ENCODE measurements around the gene APOL1. TPM values are rescaled to one million over a fixed set of nuclear protein-coding genes. Genes with fewer than 3 reads are reported as not detected.
A peak's percentile ranks its signal among the peaks of the same experiment; 100 is the strongest.

The APOL1 gene
- total RNA-seq, 6 experiments from 2014 or later: 85.1 to 299 (median 119) TPM

DNA sequence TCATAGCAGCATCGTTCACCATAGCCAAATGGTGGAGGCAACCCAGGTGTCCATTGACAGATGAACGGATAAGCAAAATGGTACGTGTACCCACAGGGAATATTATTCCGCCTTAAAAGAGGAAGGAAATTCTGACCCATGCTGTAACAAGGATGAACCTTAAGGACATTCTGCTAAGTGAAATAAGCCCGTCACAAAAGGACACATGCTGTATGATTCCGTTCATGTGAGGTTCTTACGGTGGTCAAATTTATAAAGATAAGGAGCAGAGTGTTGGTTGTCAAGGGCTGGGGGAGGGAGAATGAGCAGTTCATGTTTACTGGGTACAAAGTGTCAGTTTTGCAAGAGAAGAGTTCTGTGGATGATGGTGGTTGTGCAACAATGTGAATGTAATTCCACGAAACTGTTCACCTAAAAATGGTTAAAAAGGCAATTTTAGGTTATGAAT is 26.3 kb downstream of the APOL1 start:
- 29% methylated on average over 8 of the region's 8 CpGs for WGBS (ENCODE audit: insufficient coverage, low coverage, low lambda C conversion rate, missing lambda C conversion rate)
- H3K27ac ChIP-seq: peak overlapping the region in 2 of 3 donors; percentile 69
- ATAC-seq: peak; percentile 49 to 75 (median 66)
- no peak overlapping the region for H3K4me3 ChIP-seq
- H3K9me3 ChIP-seq: no peaks in the 10 kb centered on the region
- TF ChIP-seq, protein P1, sequence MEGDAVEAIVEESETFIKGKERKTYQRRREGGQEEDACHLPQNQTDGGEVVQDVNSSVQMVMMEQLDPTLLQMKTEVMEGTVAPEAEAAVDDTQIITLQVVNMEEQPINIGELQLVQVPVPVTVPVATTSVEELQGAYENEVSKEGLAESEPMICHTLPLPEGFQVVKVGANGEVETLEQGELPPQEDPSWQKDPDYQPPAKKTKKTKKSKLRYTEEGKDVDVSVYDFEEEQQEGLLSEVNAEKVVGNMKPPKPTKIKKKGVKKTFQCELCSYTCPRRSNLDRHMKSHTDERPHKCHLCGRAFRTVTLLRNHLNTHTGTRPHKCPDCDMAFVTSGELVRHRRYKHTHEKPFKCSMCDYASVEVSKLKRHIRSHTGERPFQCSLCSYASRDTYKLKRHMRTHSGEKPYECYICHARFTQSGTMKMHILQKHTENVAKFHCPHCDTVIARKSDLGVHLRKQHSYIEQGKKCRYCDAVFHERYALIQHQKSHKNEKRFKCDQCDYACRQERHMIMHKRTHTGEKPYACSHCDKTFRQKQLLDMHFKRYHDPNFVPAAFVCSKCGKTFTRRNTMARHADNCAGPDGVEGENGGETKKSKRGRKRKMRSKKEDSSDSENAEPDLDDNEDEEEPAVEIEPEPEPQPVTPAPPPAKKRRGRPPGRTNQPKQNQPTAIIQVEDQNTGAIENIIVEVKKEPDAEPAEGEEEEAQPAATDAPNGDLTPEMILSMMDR (IDR thresholded peaks at IDR 0.05): no peak
- no peak for TF ChIP-seq POLR2A (IDR thresholded peaks at IDR 0.05)
- intact Hi-C loops (cut with DNase I): no loop called here
- peaks cover 0 to 37% (median 18%) of the 10 kb centered on the region in 4 donors for H3K4me1 ChIP-seq
- H3K27me3 ChIP-seq: no peaks in the 10 kb centered on the region
- no peak for DNase-seq
- H3K36me3 ChIP-seq: peaks cover 0 to 34% (median 17%) of the 10 kb centered on the region in 4 donors

DNA sequence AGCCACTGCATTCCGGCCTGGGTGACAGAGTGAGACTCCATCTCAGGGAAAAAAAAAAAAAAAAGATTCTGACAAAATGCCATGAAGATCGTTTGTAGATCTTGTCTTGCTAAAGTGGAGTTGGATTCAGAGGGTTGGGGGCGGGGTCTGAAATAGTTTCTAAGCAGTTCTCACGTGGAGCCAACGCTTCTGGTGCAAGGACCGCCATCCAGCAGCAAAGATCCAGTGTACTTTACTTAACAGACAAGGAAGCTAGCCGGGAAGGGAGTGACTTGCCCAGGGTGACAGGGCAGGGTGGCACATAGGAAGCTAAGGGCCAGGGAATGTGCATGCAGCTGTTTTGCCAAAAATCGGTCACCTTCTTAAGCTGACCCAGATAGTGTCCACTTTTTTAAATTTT is 27.4 kb downstream of the APOL1 start:
- no peak for DNase-seq
- Histone ChIP-seq H3K27me3 (no peaks in the 10 kb centered on the region), H3K36me3 (peaks cover 10 to 45% (median 27%) of the 10 kb centered on the region in 4 donors), H3K27ac (peak overlapping the region in 2 of 3 donors; percentile 69), H3K4me3 (no peak overlapping the region), H3K9me3 (no peaks in the 10 kb centered on the region), H3K4me1 (peaks cover 0 to 43% (median 21%) of the 10 kb centered on the region in 4 donors)
- intact Hi-C loops (cut with DNase I): loop anchor here (10.0 kb wide), 2 partner anchors 46 to 86 kb away; partner anchors contain the start of gene APOL2 (in 2 of the 2)
- WGBS (ENCODE audit: insufficient coverage, low coverage, low lambda C conversion rate, missing lambda C conversion rate): 28% methylated on average over 7 of the region's 8 CpGs
- TF ChIP-seq, protein P1 (IDR thresholded peaks at IDR 0.05): no peak
- TF ChIP-seq POLR2A (IDR thresholded peaks at IDR 0.05): no peak
- peak; percentile 4 to 29 (median 20) for ATAC-seq

DNA sequence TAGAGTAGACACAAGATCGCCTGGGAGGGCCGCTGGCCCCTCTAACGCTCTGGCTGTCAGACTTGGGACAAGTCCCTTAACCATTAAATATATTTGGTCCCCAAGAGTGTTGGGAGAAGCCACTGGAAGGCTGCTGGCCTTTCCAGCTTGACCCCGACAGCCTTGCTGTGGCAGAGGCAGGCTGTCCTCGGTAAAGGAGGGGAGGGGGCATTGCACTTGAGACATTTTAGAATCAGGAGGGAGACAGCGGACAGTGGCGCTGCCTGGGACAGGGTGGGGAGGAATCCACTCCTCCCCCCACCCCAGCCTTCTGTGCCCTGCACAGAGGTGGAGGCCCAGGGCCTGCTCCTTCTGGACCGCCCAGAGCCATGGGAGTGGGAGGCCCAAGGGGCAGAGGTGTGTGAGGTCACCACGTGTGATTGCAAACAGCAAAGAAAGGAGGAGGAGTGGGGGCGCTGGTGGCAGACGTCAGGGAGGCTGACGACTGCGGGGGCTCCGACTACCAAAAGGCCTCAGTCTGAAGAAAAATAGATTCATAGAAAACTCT is 28.9 kb downstream of the APOL1 start:
- no peak for DNase-seq

DNA sequence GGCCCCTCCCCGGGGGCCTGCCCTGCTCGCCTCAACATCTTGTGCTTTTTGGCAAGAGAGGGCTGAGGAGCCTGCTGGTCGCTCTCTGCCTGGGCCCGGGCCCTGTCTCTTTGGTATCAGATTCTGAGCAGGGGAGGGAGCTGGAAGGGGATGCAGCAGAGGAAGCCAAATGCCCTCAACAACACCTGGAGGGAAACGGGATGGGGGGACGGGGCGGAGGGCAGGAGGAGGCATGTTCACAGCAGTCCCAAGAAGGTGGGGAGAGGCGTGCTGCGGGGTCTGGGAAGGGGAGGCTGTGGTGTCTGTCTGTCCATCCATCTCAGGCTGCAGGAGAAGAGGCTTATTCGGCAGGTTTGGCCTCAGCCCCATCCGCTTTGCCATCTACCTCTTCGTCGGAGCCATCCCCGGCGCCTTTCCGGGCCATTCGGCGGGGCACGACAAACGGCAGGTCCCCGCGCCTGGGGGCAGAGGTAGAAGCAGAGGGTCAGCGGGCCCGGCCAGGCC is 29.4 kb downstream of the APOL1 start:
- TF ChIP-seq, protein P1 (IDR thresholded peaks at IDR 0.05): no peak
- TF ChIP-seq POLR2A (IDR thresholded peaks at IDR 0.05): no peak
- Histone ChIP-seq H3K4me1 (peaks cover 0 to 51% (median 25%) of the 10 kb centered on the region in 4 donors), H3K9me3 (no peaks in the 10 kb centered on the region), H3K27me3 (no peaks in the 10 kb centered on the region), H3K4me3 (no peak overlapping the region), H3K36me3 (peaks cover 17 to 58% (median 36%) of the 10 kb centered on the region in 4 donors), H3K27ac (no peak overlapping the region)
- no peak for DNase-seq
- intact Hi-C loops (cut with DNase I): loop anchor here (10.0 kb wide), 2 partner anchors 48 to 88 kb away; partner anchors contain the start of gene APOL2 (in 2 of the 2)
- ATAC-seq: no peak
- 78% methylated on average over 5 of the region's 24 CpGs for WGBS (ENCODE audit: insufficient coverage, low coverage, low lambda C conversion rate, missing lambda C conversion rate)

More for the DNA sequence above, 28.9 kb downstream of the APOL1 start:
- Histone ChIP-seq H3K4me1 (peaks cover 0 to 53% (median 26%) of the 10 kb centered on the region in 4 donors), H3K36me3 (peaks cover 17 to 52% (median 33%) of the 10 kb centered on the region in 4 donors), H3K27me3 (no peaks in the 10 kb centered on the region), H3K4me3 (no peak overlapping the region), H3K9me3 (no peaks in the 10 kb centered on the region), H3K27ac (no peak overlapping the region)
- no peak for ATAC-seq
- 89% methylated on average over 9 of the region's 14 CpGs for WGBS (ENCODE audit: insufficient coverage, low coverage, low lambda C conversion rate, missing lambda C conversion rate)
- no peak for TF ChIP-seq POLR2A (IDR thresholded peaks at IDR 0.05)
- TF ChIP-seq, protein P1 (IDR thresholded peaks at IDR 0.05): no peak
- intact Hi-C loops (cut with DNase I): loop anchor here (10.0 kb wide), 2 partner anchors 47 to 87 kb away; partner anchors contain the start of gene APOL2 (in 2 of the 2)

Data from right lobe of liver (tissue), 6 donors.